NK-92 (cell line): ENCODE measurements around the gene CENPV.

Experiments
- DNase-seq: peaks from one replicate; lab custom pipeline; 2025; ENCODE audit not compliant: unreplicated experiment; lab: John Stamatoyannopoulos, UW

Gene CENPV

GRCh38 chr17:16361874-16362273 lies 8.6 kb upstream of the CENPV start:
- no peak for DNase-seq

GRCh38 chr17:16358394-16358793 lies 5.1 kb upstream of the CENPV start:
- DNase-seq: no peak

- DNase-seq: no peak
These were observed 1.3 kb upstream of the CENPV start for GRCh38 chr17:16354585-16354984.

GRCh38 chr17:16352667-16353316 lies 477 bp downstream of the CENPV start:
- DNase-seq: no peak

GRCh38 chr17:16352303-16352666 lies 984 bp downstream of the CENPV start:
- no peak for DNase-seq

- no peak for DNase-seq
These were observed 1.4 kb downstream of the CENPV start for GRCh38 chr17:16351831-16352230.

- DNase-seq: no peak
These were observed 3.8 kb downstream of the CENPV start for GRCh38 chr17:16349431-16349830.

- no peak for DNase-seq
These were observed 4.7 kb downstream of the CENPV start for GRCh38 chr17:16348586-16348985.

- no peak for DNase-seq
These were observed 6.5 kb downstream of the CENPV start for GRCh38 chr17:16346721-16347271.

- DNase-seq: no peak
These were observed 7.7 kb downstream of the CENPV start for GRCh38 chr17:16345565-16345964.

GRCh38 chr17:16343569-16343968 lies 9.7 kb downstream of the CENPV start:
- DNase-seq: no peak

- DNase-seq: no peak
These were observed 10.3 kb downstream of the CENPV start for GRCh38 chr17:16342979-16343378.

- no peak for DNase-seq
These were observed 13.3 kb downstream of the CENPV start for GRCh38 chr17:16339959-16340358.

GRCh38 chr17:16339402-16339801 lies 13.9 kb downstream of the CENPV start:
- no peak for DNase-seq

- no peak for DNase-seq
These were observed 14.9 kb downstream of the CENPV start for GRCh38 chr17:16338391-16338790.

- no peak for DNase-seq
These were observed 23.6 kb downstream of the CENPV start for GRCh38 chr17:16329519-16330271.

- DNase-seq: no peak
These were observed 24.3 kb downstream of the CENPV start for GRCh38 chr17:16328997-16329396.

GRCh38 chr17:16327018-16327417 lies 26.3 kb downstream of the CENPV start:
- DNase-seq: no peak

- no peak for DNase-seq
These were observed 27.3 kb downstream of the CENPV start for GRCh38 chr17:16325964-16326363.

GRCh38 chr17:16322636-16323035 lies 30.6 kb downstream of the CENPV start:
- DNase-seq: no peak

- no peak for DNase-seq
These were observed 33.3 kb downstream of the CENPV start for GRCh38 chr17:16319969-16320368.

- no peak for DNase-seq
These were observed 38.4 kb downstream of the CENPV start for GRCh38 chr17:16314859-16315258.
